HEK293 (cell line): ENCODE measurements around the gene MAGEC1.

Source experiments
- CTCF ChIA-PET: fragments of 350-600 bp; formaldehyde crosslinking; extraction: SDS; loops from one replicate; lab custom pipeline; 2021; ENCODE audit warnings: antibody characterized with exemption; lab: Yijun Ruan, JAX
- POLR2A ChIA-PET: fragments of 300-600 bp; formaldehyde crosslinking; extraction: SDS; loops from one replicate; lab custom pipeline; 2020; ENCODE audit warnings: antibody characterized with exemption, inconsistent platforms; lab: Yijun Ruan, JAX
- H3K27ac ChIP-seq: fragments of 200-500 bp; sonication (Bioruptor generic); 2 replicates; pipeline ENCODE4 v1.5.1; 2014; ENCODE audit warnings: low read depth, low read length, control low read depth, inconsistent platforms; ENCODE audit errors: extremely low read depth
- H3K36me3 ChIP-seq, 2 experiments: fragments of 200-500 bp in 1 of 2; sonication (Bioruptor generic) in 1 of 2; 1 replicate in 1 of 2; 2 replicates in 1 of 2; pipeline ENCODE4 v1.5.1; 2014 to 2017; ENCODE audit warnings: inconsistent platforms in 2 of 2, low read length in 2 of 2; ENCODE audit not compliant: control insufficient read depth in 2 of 2, insufficient read depth in 1 of 2
- H3K4me1 ChIP-seq: fragments of 200-500 bp; sonication (Bioruptor generic); 2 replicates; pipeline ENCODE4 v1.5.1; 2014; ENCODE audit warnings: mild to moderate bottlenecking, low read length, inconsistent platforms; ENCODE audit not compliant: control insufficient read depth, insufficient read depth
- H3K4me3 ChIP-seq: 2 replicates; pipeline ENCODE4 v1.5.1; 2011; ENCODE audit warnings: low read depth, mild to moderate bottlenecking, control low read depth, low read length, moderate library complexity
- H3K9me3 ChIP-seq: fragments of 200-500 bp; sonication (Bioruptor generic); 2 replicates; pipeline ENCODE4 v1.5.1; 2014; ENCODE audit warnings: low read depth, low read length, inconsistent platforms; ENCODE audit not compliant: control insufficient read depth, insufficient read depth
- BCL11A ChIP-seq: fragments of 450-650 bp; formaldehyde crosslinking; IDR thresholded peaks from 2 replicates; pipeline ENCODE4 v1.5.1; 2016; ENCODE audit warnings: low read depth, missing biosample characterization, missing genetic modification characterization
- GLI4 ChIP-seq: fragments of 450-650 bp; formaldehyde crosslinking; IDR thresholded peaks from 2 replicates; pipeline ENCODE4 v1.5.1; 2016; ENCODE audit warnings: missing biosample characterization, missing genetic modification characterization
- IKZF3 ChIP-seq: fragments of 450-650 bp; IDR thresholded peaks from 2 replicates; pipeline ENCODE4 v1.5.0; 2018; ENCODE audit warnings: missing biosample characterization, mild to moderate bottlenecking, missing genetic modification characterization, moderate library complexity
- SALL2 ChIP-seq: fragments of 450-650 bp; formaldehyde crosslinking; IDR thresholded peaks from 2 replicates; pipeline ENCODE4 v1.5.0; 2017; ENCODE audit warnings: missing biosample characterization, mild to moderate bottlenecking, missing genetic modification characterization, borderline replicate concordance
- ZFP37 ChIP-seq: fragments of 450-650 bp; formaldehyde crosslinking; IDR thresholded peaks from 2 replicates; pipeline ENCODE4 v1.5.1; 2016; ENCODE audit warnings: missing biosample characterization, missing genetic modification characterization
- ZFP69B ChIP-seq: fragments of 450-650 bp; formaldehyde crosslinking; IDR thresholded peaks from 2 replicates; pipeline ENCODE4 v1.5.1; 2016; ENCODE audit warnings: missing biosample characterization, missing genetic modification characterization
- ZNF24 ChIP-seq: fragments of 450-650 bp; formaldehyde crosslinking; IDR thresholded peaks from 2 replicates; pipeline ENCODE4 v1.5.1; 2016; ENCODE audit warnings: missing biosample characterization, missing genetic modification characterization
- ZNF248 ChIP-seq: fragments of 450-650 bp; formaldehyde crosslinking; IDR thresholded peaks from 2 replicates; pipeline ENCODE4 v1.5.1; 2017; ENCODE audit warnings: missing biosample characterization, missing genetic modification characterization
- ZNF37A ChIP-seq: fragments of 450-650 bp; IDR thresholded peaks from 2 replicates; pipeline ENCODE4 v1.5.1; 2018; ENCODE audit warnings: missing biosample characterization, missing genetic modification characterization
- ZNF510 ChIP-seq: fragments of 450-650 bp; formaldehyde crosslinking; IDR thresholded peaks from 2 replicates; pipeline ENCODE4 v1.5.1; 2018; ENCODE audit warnings: mild to moderate bottlenecking, missing genetic modification characterization, missing biosample characterization; ENCODE audit not compliant: insufficient replicate concordance
- ZNF548 ChIP-seq: fragments of 450-650 bp; formaldehyde crosslinking; IDR thresholded peaks from 2 replicates; pipeline ENCODE4 v1.5.1; 2016; ENCODE audit warnings: missing biosample characterization, missing genetic modification characterization
- ZNF555 ChIP-seq: fragments of 450-650 bp; formaldehyde crosslinking; conservative IDR thresholded peaks from 2 replicates; pipeline ENCODE4 v1.5.1; 2017; ENCODE audit warnings: missing biosample characterization, mild to moderate bottlenecking, missing genetic modification characterization, inconsistent platforms
- ZNF596 ChIP-seq: fragments of 450-650 bp; IDR thresholded peaks from 2 replicates; pipeline ENCODE4 v1.5.0; 2018; ENCODE audit warnings: missing biosample characterization, mild to moderate bottlenecking, missing genetic modification characterization, moderate library complexity
- ZNF843 ChIP-seq: fragments of 450-650 bp; formaldehyde crosslinking; IDR thresholded peaks from 2 replicates; pipeline ENCODE4 v1.5.1; 2016; ENCODE audit warnings: missing biosample characterization, missing genetic modification characterization
- ZSCAN16 ChIP-seq: fragments of 450-650 bp; formaldehyde crosslinking; IDR thresholded peaks from 2 replicates; pipeline ENCODE4 v1.5.1; 2016; ENCODE audit warnings: missing biosample characterization, missing genetic modification characterization
- TF ChIP-seq, protein P1 (sequence below): fragments of 450-650 bp; formaldehyde crosslinking; IDR thresholded peaks from 2 replicates; pipeline ENCODE4 v1.5.1; 2016; ENCODE audit warnings: missing biosample characterization, missing genetic modification characterization
- TF ChIP-seq, protein P2 (sequence below): fragments of 450-650 bp; formaldehyde crosslinking; IDR thresholded peaks from 2 replicates; pipeline ENCODE4 v1.5.1; 2016; ENCODE audit warnings: missing biosample characterization, missing genetic modification characterization
- TF ChIP-seq, protein P3 (sequence below): fragments of 450-650 bp; formaldehyde crosslinking; IDR thresholded peaks from 2 replicates; pipeline ENCODE4 v1.5.1; 2016; ENCODE audit warnings: missing biosample characterization, missing genetic modification characterization
- TF ChIP-seq, protein P4 (sequence below): fragments of 450-650 bp; formaldehyde crosslinking; IDR thresholded peaks from 2 replicates; pipeline ENCODE4 v1.5.1; 2016; ENCODE audit warnings: missing biosample characterization, missing genetic modification characterization, borderline replicate concordance
- TF ChIP-seq, protein P5 (sequence below): fragments of 450-650 bp; formaldehyde crosslinking; IDR thresholded peaks from 2 replicates; pipeline ENCODE4 v1.5.1; 2016; ENCODE audit warnings: missing biosample characterization, missing genetic modification characterization, borderline replicate concordance

The MAGEC1 gene

DNA sequence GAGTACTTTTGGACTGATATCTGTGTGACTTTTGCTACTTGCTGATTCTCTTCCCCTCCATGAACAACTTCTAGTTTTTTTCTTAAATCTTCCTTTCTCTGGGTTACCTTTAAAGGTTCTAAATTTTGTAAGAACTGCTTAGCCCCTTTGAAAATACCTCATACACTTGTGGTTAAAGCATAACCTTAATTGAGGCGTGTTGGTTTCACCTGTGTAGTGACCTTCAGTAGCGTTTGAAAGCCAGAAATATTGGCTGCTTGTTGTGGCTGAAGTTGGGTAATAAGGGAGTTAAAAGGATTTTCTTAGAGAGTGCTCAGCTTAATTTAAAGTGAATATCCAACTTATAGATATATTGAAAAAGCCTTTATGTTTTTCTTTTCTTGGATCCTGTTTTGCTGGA lies 32.0 kb downstream of the MAGEC1 start (continued):
- TF ChIP-seq, protein P1, sequence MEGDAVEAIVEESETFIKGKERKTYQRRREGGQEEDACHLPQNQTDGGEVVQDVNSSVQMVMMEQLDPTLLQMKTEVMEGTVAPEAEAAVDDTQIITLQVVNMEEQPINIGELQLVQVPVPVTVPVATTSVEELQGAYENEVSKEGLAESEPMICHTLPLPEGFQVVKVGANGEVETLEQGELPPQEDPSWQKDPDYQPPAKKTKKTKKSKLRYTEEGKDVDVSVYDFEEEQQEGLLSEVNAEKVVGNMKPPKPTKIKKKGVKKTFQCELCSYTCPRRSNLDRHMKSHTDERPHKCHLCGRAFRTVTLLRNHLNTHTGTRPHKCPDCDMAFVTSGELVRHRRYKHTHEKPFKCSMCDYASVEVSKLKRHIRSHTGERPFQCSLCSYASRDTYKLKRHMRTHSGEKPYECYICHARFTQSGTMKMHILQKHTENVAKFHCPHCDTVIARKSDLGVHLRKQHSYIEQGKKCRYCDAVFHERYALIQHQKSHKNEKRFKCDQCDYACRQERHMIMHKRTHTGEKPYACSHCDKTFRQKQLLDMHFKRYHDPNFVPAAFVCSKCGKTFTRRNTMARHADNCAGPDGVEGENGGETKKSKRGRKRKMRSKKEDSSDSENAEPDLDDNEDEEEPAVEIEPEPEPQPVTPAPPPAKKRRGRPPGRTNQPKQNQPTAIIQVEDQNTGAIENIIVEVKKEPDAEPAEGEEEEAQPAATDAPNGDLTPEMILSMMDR (tag by site-specific recombination): no peak
- TF ChIP-seq ZNF24 (tag by site-specific recombination) (no peak), ZFP37 (tag by site-specific recombination) (no peak)

DNA sequence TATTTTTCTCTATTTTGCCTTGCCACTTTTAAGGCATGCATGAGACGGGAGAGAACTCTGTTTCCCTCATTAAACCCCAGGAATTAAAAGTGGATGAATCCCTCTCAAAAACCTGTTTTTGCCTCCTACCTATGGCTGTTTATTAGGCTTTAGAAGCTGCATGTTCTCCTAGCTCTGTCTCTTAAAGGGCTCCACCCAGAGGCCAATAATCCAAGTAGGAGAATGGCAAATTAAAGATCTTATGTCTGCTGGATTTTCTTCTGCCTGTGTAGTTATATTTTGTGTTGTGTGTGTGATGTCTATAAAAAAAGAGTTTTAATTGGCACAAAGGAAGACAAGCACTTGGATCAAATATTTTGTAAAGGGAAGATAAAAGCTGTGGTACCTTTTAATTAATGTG lies 32.4 kb downstream of the MAGEC1 start:
- H3K27ac ChIP-seq: no peak overlapping the region
- TF ChIP-seq, protein P2, sequence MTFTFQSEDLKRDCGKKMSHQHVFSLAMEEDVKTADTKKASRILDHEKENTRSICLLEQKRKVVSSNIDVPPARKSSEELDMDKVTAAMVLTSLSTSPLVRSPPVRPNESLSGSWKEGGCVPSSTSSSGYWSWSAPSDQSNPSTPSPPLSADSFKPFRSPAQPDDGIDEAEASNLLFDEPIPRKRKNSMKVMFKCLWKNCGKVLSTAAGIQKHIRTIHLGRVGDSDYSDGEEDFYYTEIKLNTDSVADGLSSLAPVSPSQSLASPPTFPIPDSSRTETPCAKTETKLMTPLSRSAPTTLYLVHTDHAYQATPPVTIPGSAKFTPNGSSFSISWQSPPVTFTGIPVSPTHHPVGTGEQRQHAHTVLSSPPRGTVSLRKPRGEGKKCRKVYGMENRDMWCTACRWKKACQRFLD (tag by site-specific recombination): no peak
- TF ChIP-seq, protein P3, sequence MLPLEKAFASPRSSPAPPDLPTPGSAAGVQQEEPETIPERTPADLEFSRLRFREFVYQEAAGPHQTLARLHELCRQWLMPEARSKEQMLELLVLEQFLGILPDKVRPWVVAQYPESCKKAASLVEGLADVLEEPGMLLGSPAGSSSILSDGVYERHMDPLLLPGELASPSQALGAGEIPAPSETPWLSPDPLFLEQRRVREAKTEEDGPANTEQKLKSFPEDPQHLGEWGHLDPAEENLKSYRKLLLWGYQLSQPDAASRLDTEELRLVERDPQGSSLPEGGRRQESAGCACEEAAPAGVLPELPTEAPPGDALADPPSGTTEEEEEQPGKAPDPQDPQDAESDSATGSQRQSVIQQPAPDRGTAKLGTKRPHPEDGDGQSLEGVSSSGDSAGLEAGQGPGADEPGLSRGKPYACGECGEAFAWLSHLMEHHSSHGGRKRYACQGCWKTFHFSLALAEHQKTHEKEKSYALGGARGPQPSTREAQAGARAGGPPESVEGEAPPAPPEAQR (tag by site-specific recombination): no peak
- no peak for TF ChIP-seq ZNF843 (tag by site-specific recombination)
- no peak for TF ChIP-seq ZNF596 (tag by site-specific recombination)
- no peak for TF ChIP-seq ZNF248 (tag by site-specific recombination)
- no peak for TF ChIP-seq ZFP69B (tag by site-specific recombination)
- no peak for TF ChIP-seq ZNF548 (tag by site-specific recombination)
- TF ChIP-seq ZNF555 (tag by site-specific recombination): no peak
- TF ChIP-seq, protein P4, sequence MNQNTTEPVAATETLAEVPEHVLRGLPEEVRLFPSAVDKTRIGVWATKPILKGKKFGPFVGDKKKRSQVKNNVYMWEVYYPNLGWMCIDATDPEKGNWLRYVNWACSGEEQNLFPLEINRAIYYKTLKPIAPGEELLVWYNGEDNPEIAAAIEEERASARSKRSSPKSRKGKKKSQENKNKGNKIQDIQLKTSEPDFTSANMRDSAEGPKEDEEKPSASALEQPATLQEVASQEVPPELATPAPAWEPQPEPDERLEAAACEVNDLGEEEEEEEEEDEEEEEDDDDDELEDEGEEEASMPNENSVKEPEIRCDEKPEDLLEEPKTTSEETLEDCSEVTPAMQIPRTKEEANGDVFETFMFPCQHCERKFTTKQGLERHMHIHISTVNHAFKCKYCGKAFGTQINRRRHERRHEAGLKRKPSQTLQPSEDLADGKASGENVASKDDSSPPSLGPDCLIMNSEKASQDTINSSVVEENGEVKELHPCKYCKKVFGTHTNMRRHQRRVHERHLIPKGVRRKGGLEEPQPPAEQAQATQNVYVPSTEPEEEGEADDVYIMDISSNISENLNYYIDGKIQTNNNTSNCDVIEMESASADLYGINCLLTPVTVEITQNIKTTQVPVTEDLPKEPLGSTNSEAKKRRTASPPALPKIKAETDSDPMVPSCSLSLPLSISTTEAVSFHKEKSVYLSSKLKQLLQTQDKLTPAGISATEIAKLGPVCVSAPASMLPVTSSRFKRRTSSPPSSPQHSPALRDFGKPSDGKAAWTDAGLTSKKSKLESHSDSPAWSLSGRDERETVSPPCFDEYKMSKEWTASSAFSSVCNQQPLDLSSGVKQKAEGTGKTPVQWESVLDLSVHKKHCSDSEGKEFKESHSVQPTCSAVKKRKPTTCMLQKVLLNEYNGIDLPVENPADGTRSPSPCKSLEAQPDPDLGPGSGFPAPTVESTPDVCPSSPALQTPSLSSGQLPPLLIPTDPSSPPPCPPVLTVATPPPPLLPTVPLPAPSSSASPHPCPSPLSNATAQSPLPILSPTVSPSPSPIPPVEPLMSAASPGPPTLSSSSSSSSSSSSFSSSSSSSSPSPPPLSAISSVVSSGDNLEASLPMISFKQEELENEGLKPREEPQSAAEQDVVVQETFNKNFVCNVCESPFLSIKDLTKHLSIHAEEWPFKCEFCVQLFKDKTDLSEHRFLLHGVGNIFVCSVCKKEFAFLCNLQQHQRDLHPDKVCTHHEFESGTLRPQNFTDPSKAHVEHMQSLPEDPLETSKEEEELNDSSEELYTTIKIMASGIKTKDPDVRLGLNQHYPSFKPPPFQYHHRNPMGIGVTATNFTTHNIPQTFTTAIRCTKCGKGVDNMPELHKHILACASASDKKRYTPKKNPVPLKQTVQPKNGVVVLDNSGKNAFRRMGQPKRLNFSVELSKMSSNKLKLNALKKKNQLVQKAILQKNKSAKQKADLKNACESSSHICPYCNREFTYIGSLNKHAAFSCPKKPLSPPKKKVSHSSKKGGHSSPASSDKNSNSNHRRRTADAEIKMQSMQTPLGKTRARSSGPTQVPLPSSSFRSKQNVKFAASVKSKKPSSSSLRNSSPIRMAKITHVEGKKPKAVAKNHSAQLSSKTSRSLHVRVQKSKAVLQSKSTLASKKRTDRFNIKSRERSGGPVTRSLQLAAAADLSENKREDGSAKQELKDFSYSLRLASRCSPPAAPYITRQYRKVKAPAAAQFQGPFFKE (tag by site-specific recombination): no peak
- TF ChIP-seq, all 188 proteins: peak for 0
- no peak overlapping the region for H3K4me3 ChIP-seq
- no peaks in the 10 kb centered on the region for H3K4me1 ChIP-seq
- H3K36me3 ChIP-seq: no peaks in the 10 kb centered on the region
- H3K9me3 ChIP-seq: no peaks in the 10 kb centered on the region
- ChIA-PET POLR2A (no interaction called here), CTCF (interaction anchor here (0.6 to 0.7 kb wide), 4 partner anchors 11 to 1950 kb away, joined by 3 to 5 read pairs (median 4); no protein-coding TSS in a partner anchor)

DNA sequence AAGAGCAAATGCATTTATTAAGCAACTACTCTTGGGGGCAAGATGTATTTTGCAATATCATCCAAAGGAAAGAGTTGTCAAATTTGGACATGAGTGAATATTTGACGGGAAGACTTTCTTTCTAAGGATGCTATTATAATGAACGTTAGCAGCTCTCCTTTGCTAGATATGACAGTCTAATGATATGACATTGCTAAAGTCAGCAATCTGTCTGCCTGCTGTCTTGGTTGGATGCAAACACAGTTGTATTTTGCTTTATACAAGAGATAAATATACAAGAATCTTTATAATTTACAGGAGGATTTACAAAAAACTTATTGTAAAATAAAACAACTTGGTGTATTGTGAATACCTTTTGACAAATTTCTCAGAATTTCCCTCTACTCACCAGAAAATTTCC lies 37.5 kb downstream of the MAGEC1 start:
- TF ChIP-seq ZNF510 (tag by site-specific recombination) (no peak), ZNF555 (tag by site-specific recombination) (no peak), IKZF3 (tag by site-specific recombination) (no peak), ZSCAN16 (tag by site-specific recombination) (no peak), BCL11A (tag by site-specific recombination) (no peak), ZNF37A (no peak), GLI4 (tag by site-specific recombination) (no peak), SALL2 (tag by site-specific recombination) (no peak)
- TF ChIP-seq, protein P5, sequence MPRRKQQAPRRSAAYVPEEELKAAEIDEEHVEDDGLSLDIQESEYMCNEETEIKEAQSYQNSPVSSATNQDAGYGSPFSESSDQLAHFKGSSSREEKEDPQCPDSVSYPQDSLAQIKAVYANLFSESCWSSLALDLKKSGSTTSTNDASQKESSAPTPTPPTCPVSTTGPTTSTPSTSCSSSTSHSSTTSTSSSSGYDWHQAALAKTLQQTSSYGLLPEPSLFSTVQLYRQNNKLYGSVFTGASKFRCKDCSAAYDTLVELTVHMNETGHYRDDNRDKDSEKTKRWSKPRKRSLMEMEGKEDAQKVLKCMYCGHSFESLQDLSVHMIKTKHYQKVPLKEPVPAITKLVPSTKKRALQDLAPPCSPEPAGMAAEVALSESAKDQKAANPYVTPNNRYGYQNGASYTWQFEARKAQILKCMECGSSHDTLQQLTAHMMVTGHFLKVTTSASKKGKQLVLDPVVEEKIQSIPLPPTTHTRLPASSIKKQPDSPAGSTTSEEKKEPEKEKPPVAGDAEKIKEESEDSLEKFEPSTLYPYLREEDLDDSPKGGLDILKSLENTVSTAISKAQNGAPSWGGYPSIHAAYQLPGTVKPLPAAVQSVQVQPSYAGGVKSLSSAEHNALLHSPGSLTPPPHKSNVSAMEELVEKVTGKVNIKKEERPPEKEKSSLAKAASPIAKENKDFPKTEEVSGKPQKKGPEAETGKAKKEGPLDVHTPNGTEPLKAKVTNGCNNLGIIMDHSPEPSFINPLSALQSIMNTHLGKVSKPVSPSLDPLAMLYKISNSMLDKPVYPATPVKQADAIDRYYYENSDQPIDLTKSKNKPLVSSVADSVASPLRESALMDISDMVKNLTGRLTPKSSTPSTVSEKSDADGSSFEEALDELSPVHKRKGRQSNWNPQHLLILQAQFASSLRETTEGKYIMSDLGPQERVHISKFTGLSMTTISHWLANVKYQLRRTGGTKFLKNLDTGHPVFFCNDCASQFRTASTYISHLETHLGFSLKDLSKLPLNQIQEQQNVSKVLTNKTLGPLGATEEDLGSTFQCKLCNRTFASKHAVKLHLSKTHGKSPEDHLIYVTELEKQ: no peak
- no peaks in the 10 kb centered on the region for H3K9me3 ChIP-seq
- H3K27ac ChIP-seq: no peak overlapping the region
- no peaks in the 10 kb centered on the region for H3K36me3 ChIP-seq
- H3K4me3 ChIP-seq: no peak overlapping the region
- POLR2A ChIA-PET: no interaction called here
- CTCF ChIA-PET: no interaction called here
- no peaks in the 10 kb centered on the region for H3K4me1 ChIP-seq
